GM19023 (cell line): ENCODE measurements around the gene DISP3.

Experiments
- ATAC-seq: cut with Tn5 transposase; IDR thresholded peaks from one replicate; pipeline ENCODE4 v1.9.1; 2021; ENCODE audit warnings: mild to moderate bottlenecking, moderate library complexity; ENCODE audit not compliant: unreplicated experiment

Gene DISP3, protein sequence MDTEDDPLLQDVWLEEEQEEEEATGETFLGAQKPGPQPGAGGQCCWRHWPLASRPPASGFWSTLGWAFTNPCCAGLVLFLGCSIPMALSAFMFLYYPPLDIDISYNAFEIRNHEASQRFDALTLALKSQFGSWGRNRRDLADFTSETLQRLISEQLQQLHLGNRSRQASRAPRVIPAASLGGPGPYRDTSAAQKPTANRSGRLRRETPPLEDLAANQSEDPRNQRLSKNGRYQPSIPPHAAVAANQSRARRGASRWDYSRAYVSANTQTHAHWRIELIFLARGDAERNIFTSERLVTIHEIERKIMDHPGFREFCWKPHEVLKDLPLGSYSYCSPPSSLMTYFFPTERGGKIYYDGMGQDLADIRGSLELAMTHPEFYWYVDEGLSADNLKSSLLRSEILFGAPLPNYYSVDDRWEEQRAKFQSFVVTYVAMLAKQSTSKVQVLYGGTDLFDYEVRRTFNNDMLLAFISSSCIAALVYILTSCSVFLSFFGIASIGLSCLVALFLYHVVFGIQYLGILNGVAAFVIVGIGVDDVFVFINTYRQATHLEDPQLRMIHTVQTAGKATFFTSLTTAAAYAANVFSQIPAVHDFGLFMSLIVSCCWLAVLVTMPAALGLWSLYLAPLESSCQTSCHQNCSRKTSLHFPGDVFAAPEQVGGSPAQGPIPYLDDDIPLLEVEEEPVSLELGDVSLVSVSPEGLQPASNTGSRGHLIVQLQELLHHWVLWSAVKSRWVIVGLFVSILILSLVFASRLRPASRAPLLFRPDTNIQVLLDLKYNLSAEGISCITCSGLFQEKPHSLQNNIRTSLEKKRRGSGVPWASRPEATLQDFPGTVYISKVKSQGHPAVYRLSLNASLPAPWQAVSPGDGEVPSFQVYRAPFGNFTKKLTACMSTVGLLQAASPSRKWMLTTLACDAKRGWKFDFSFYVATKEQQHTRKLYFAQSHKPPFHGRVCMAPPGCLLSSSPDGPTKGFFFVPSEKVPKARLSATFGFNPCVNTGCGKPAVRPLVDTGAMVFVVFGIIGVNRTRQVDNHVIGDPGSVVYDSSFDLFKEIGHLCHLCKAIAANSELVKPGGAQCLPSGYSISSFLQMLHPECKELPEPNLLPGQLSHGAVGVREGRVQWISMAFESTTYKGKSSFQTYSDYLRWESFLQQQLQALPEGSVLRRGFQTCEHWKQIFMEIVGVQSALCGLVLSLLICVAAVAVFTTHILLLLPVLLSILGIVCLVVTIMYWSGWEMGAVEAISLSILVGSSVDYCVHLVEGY (N-terminal part only)

DNA sequence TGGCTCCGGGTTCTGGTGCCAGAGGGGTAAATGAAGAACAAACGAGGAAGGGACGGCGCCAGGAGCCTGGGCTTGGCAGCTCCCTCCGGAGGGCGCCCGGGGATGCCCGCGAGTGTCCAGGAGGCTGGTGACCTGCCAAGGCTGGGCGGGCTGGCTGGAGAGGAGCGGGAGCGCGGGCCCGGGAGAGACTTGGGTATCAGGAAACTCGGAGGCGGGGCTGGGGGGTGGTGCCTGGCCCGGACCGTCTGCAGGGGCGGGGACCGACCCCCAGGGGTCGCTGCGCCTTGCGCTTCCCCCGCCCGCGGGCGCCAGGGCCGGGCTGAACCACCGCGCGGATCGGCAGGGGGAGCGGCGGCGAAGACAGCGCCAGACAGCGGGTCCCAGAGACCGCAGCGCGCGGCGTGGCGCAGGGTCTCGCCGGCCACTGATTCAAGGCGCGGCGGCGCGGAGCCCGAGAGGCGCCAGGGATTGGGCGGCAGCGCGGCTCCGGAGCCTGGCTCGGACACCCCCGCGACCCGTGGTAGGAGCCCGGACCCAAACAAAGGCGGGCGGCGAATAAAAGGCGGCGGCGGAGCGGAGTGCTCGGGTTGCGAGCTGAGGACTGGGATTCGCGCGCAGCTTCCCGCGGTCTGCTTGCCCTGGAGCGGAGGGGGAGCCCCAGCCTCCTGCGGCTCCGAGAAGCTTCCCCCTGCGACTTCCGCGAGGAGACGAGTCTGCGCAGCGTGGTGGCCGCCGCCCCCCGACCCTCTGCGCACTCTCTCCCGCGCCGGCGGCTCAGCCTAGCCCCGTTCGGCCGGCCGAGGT lies at the start of gene DISP3:
TSS of gene DISP3 (plus strand) at position 585 of the 804 bp plus-strand sequence. CDS start 21,838 bp downstream, outside the sequence.
- peak; percentile 80 for ATAC-seq

DNA sequence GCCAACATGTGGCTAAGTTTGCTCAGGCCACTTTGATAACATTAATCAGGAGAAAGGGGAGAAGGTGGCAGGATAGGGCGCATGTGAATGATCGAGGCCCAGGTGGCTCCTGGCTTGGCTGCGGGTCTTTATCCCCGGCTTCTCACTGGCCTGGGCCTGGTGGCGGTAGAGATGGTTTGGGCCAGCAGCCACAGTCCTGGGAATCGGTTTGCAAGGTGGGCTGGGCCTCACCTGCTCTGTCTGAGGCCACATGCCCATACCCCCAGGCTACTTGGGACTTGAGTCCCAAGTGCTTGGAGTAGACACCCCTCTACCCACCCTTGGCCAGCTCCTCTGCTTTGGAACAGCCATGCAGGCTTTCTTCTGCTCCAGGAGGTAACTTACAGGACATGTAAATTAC lies 49.7 kb upstream of the DISP3 start:
- no peak for ATAC-seq

DNA sequence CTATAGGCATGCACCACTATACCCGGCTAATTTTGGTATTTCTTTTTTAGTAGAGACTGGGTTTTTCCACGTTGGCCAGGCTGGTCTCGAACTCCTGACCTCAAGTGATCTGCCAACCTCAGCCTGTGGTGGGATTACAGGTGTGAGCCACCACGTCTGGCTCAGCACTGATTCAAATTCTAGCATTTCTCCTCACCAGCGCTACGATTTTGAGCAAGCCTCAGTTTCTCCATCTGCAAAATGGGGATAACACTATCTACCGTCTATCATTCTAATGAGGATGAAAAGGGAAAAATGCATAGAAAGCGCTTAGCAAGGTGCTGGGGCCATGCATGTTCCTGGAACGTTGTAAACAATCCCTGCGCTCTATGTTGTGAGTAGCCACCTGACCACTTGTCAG lies 49.0 kb upstream of the DISP3 start:
- no peak for ATAC-seq

DNA sequence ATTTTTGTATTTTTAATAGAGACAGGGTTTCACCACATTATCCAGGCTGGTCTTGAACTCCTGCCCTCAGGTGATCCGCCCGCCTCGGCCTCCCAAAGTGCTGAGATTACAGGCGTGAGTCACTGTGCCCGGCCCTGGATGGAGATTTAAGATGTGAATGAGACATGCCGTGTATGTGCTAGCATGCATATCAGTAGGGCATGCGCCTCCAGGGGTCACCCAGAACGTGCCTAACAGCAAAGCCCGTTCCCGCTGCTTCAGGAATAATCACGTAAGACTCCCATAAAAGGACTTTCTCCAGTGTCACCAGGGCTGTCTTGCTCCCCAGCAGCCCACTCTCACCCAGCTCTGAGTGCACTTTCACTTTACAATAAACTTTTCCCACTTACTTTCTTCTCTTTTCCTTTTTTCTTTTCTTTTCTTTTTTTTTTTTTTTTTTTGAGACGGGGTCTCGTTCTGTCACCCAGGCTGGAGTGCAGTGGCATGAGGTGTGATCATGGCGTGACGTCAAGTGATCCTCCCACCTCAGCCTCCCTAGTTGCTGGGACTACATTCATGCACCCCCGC lies 46.9 kb upstream of the DISP3 start:
- no peak for ATAC-seq

DNA sequence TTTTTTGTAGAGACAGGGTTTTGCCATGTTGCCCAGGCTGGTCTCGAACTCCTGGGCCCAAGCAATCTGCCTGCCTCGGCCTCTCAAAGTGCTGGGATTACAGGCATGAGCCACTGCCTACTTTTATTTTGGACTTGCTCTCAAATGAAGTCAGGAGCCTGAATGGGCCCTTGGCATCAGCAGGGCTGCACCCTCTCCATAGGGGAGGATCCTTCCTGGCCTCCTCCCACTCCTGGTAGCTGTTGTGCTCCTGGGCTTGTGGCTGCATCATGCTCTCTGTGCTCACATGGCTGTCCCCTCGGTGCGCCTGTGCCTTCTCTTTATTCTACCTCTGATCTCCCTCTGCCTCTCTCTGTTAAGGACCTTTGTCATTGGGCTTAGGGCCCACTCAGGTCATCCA lies 46.4 kb upstream of the DISP3 start:
- ATAC-seq: no peak

DNA sequence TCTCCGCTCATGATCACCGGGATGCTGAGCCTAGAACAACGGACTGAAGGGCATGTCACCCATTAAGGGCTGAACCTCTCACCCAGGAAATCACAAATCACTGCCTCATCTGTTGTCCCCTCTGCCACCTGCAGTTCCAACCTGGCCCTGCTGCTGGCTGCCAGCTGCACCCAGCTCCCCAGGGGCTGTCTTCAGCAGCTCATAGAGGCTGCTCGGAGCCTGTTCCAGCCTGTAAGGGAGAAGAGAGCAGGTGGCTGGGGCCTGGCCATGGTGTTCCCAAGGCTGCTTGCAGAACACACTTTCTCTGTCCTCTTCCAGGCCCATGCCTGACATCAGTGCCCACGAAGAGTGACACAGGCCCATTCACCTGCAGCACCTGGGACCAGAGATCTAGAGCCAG lies 44.5 kb upstream of the DISP3 start:
- ATAC-seq: no peak

DNA sequence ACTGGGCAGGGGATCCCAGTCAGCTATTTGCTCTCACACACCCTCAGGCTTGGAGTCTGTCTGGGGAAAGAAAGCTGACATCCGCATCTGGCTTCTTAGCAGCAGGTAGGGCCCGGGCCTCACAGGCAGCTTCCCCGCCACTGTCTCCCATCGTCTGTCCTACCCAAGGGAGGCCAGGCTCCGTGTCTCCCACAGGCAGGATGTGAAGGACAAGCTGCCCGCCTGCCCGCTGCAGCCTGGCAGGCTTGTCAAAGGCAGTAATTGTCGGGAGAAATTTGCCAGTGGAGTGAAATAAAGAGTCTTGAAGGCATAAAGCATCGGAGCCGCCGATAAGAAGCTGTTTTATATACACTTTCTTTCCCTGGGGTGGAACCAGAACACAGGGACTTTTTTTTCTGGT lies 44.0 kb upstream of the DISP3 start:
- ATAC-seq: no peak

DNA sequence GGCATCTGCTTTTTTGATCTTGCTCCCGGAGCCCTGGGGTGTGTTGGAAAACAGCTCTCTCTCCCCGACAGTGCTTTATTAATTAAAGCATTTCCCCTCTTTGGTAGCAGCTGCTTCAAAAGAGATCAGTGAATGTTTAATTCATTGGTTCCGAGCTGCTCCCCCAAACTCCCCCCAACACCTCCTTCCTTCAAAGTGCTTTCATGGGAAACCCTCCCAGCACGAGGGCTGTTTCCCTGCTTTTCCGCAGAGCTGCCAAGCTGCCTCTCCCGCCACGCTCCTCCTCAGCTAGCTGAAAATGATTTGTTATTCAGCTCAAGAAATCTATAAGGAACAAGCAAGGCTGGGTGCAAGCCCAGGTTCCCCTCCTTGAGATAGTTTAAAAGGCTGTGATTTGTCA lies 40.0 kb upstream of the DISP3 start:
- no peak for ATAC-seq

DNA sequence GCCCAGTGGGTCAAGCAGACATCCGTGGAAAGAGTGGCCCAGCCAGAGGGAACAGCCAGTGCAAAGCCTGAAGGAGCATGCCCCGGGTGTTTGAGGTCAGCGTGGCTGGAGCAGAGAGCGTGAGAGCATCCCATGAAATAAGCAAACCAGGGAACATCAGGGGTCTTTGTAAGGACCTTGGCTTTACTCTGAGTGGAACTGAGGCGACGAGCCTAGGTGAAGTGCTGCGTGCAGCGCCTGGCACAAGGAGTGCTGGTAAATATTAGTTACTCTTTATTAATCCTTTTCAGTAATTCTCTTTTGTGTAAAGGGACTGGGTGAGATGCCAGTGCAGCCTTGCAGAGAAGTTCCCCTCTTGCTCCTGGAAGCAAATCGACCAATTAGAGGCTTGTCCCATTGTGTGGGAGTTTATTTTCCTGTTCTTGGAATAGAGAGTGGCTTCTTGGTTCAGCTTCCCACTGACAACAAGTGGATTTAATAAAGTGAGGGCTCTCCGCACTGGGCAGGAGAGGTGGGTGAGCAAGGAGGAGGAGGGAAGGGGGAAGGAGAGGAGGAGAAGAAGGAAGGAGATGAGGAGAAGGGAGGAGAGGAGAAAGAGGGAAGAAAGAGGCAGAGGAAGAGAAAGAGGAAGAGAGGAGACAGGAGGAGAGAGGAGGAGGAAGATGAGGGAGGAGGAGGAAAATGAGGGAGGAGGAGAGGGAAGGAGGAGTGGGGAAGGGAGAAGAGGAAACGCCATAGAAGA lies 37.6 kb upstream of the DISP3 start:
- ATAC-seq: no peak

DNA sequence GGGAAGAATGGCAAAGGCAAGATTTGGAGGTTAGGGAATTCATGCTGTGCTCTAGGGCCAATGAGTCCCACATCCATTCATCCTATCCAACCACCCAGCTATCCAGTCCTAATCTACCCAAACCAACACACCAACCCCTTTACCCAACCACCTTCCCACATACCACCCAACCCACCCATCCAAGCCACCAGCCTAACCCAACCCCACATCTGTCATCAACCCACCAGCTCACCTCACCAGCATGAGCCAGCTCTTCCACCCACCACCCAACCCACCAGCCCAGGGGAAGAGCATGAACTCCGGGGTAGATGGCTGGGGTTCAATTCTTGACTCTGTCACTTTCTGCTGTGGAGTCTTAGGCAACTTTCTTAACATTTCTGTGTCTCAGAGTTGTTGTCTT lies 35.9 kb upstream of the DISP3 start:
- no peak for ATAC-seq

DNA sequence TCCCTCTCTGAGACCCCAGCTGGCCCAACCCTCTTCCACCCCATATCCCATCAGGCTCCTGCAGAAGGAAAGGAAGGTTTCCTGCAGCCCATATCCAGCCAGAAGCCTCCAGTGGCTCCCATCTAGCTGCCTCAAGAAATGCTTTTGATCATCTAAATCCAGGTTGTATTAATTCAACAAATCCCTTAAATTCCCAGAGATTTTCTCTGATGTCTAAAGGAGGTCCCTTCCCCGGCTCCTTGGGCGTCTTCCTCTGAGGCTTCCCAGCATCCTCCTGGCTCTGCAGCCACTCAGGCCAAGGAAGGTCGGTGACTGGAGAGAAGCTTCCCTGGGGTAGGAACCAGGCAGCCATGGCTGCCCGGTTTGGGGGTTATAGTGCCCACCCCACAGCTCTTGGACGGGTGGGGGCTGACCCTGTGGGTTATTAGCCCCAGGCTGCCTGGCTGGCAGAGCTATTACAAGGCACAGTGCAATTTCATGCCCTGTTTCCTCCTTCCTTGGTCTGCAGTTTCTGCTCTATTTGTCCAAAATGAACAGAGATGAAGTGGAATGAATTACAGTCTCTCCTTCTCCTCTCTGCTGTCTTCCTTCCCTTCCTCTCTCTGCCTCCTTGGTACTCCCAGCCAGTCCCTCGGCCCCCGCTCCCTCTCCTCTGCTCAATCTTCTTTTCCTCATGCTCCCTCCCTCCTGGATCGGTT lies 34.8 kb upstream of the DISP3 start:
- no peak for ATAC-seq

DNA sequence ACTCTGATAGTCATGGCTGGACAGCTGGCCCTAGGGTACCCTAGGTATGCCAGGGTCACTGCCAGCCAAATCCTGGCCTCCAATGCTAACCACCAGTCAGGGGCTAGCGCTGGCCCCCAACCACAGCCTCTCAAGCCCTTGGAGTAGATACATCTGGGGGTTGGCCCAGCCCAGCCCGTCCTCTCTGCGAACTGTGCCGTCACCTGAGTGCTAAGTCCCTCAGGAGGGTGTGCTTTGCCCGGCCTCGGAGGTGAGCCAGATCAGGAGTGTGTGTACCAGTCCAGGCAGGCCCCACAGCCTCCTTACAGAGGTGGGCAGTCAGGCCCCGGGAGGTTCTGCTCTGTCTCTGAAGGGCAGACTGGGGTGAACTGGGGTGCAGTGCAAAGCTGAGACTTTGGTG lies 34.0 kb upstream of the DISP3 start:
- ATAC-seq: no peak

DNA sequence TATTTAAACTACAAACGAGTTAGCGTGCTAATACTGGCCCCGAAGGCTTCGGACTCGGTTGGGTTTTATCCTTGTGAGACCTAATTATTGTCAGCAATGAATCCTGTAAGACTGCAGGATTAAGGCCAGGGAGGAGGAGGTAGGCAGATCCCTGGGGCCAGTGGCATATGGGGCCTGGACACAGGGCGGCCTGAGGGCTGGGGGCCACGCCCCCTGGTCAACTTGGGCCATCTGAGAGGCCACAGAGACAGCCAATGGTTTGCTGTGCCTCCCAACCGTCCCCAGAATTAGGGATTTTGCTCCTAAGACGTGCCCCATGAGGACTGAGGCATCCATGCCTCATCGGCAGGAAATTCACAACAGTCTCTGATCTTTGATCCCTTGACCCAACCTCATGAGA lies 31.1 kb upstream of the DISP3 start:
- no peak for ATAC-seq

DNA sequence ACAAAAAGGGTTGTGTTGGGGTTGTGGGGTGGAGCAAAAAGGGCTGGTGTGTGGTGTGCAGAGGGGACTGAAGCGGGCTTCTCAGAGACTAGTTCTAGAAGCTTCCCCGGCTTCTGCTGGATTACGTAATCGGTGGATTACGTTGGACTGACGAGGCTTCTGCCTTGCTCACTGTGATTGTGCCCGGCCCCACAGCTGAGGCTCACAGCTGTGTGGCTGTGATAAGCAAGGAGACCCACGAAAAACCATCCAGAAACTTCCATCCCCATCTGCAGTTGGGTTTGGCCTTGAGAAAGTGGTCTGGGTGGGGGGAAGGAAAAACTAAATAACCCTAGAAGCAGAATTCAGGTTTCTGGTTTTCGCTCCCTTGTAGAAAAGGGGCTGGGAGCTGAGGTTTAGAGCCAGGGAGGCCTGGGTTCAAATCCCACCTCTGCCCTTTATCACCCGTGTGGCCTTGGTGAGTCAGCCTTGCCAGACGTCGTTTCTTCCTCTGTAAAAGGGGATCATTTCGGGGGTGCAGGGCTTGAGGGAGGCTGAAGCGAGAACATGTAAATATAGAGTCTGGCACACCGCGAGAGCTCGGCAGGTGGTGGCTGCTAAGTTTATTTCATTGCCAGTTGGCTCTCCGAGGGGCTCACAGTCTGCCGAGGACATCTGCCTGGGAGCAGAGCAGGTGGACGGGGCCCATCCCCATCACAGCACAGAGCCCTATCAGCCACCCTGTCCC lies 30.4 kb upstream of the DISP3 start:
- ATAC-seq: no peak

DNA sequence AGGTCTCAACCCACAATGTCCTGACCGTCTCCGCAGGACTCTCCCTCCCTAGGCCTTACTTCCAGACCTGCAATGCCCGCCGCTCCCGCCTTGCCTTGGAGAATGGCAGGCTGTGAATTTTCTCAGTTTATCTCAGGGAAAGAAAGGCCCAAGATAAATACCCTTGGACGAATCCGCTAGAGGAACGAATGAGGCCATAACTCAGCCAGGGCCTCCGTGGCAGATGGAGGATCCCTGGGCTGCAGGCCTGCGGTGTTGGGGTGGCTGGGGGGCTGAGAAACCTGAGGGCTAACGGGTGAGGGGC lies 29.9 kb upstream of the DISP3 start:
- ATAC-seq: no peak

DNA sequence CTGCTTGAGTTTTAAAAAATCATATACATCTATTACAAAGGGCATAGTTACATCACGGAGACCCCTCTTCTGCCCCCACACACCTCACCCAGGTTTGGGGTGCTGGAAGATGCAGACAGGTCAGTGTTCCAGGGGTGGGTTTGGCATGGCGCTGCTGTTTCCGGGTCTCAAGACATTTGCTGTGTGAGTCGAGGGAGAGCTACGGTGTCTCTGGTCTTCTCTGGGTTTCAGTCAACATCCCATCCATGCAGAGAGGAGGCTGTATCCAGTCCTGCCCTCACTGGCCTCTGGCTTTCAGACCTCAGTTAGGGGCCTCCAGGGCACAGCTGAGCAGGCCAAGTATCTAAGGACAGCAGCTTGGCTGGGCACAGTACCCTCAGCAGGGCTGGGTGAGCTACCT lies 28.6 kb upstream of the DISP3 start:
- no peak for ATAC-seq

DNA sequence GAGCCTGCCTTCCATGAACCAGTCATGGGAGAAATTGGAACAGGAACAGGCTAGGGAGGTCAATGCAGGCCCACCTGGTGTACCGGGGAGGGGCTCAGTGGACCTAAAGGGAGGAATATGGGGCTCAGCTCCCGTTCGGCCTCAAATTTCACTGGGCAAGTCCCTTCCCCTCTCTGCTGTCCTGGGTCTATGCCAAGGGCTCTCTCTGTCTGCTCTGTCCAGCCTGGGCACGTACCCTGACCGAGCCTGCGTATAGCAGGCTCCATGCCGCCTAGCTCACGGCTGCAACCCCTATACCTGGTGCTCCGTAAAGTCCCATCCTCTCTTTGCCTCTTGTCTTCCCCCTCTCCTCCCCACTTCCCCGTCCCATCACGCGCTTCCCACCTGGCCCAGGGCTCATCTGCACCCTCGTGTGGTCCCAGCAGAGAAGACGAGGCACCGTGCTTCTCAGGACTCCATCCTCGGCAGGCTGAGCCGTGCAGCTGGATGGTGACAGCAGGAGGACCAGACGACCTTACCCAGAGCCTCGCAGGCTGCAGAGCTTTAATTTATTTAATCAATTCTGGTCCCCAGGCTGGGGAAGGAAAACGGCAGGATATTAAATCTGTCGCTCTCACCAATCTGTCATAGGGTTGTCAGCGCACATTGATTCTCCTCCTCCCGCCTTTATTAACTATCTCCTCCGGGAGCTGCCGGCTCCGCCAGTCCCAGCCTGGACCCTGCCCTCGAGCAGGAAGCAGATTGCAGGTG lies 25.0 kb upstream of the DISP3 start:
- ATAC-seq: no peak
